ENCODE measurements around the gene TCP10L. TPM values are rescaled to one million over a fixed set of nuclear protein-coding genes. Genes with fewer than 3 reads are reported as not detected.

TCP10L gene
- total and polyA plus RNA-seq, 2 of the 8 experiments (the other 6 are each of a cell fraction or from before 2014, with no cell fraction given): 0.45 to 0.99 TPM

DNA sequence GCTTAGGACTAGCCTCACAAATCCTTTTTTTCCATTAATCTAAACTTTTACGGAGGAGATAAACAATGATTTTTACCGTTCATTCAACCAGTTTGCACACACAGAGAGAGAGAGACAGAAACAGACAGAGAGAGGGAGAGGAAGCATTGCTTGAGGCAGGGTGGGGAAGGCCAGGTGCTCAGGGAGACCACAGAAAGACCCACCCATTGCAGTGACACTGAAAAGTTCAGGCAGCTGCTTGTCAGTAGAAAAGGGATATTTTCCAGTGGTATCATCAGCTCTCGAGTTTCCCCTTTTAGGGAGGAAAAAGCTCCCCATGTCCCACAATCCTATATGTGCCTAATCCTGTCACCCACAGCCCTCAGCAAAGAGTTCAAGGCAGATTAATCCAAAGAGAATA lies 27.2 kb downstream of the TCP10L start:
- Histone ChIP-seq H3K23me2 (ENCODE audit: low read depth, low read length) (no peaks in the 10 kb centered on the region), H3K4me1 (replicated peaks in 1 of 4; ENCODE audit: control insufficient read depth in 3 of 4, insufficient read depth in 4 of 4, low read length in 3 of 4) (peaks cover 4 to 13% (median 9%) of the 10 kb centered on the region in 4 experiments; a peak in 5 of 7 replicates), H2BK120ac (replicated peaks; ENCODE audit: low read depth, low read length) (no peak overlapping the region), H3K27ac (ENCODE audit: low read depth, low read length) (no peak overlapping the region), H2BK5ac (ENCODE audit: low read depth, low read length) (no peak overlapping the region), H3K9ac (replicated peaks in 1 of 4; ENCODE audit: extremely low read depth in 1 of 4, low read depth in 3 of 4, low read length in 3 of 4) (no peak overlapping the region), H3K56ac (replicated peaks; ENCODE audit: insufficient read length, low read depth, low read length) (no peak overlapping the region), H4K8ac (ENCODE audit: extremely low read depth, insufficient read depth, low read length) (no peak overlapping the region), H2BK20ac (ENCODE audit: low read length) (no peak overlapping the region), H4K20me1 (replicated peaks in 1 of 2; ENCODE audit: control insufficient read depth in 1 of 2, insufficient read depth in 2 of 2, low read length in 2 of 2) (no peaks in the 10 kb centered on the region), H2BK15ac (ENCODE audit: low read length) (no peak overlapping the region), H3K23ac (ENCODE audit: insufficient read length) (no peak overlapping the region), H3K4ac (replicated peaks; ENCODE audit: insufficient read length, low read depth, low read length) (no peak overlapping the region), H2AFZ (ENCODE audit: low read length) (no peak overlapping the region), H3K9me3 (ENCODE audit: insufficient read depth in 2 of 2, low read depth in 1 of 2, low read length in 1 of 2) (no peaks in the 10 kb centered on the region), H3K27me3 (replicated peaks in 1 of 4; ENCODE audit: control insufficient read depth in 3 of 4, extremely low read depth in 1 of 4, insufficient read depth in 3 of 4, low read length in 3 of 4) (no peaks in the 10 kb centered on the region), H2BK12ac (ENCODE audit: low read depth, low read length) (no peak overlapping the region), H3K36me3 (ENCODE audit: control insufficient read depth in 2 of 4, insufficient read depth in 4 of 4, low read length in 3 of 4) (no peaks in the 10 kb centered on the region), H3K4me3 (ENCODE audit: extremely low read depth in 1 of 4, insufficient read depth in 2 of 4, low read depth in 3 of 4, low read length in 4 of 4) (no peak overlapping the region), H2AK5ac (ENCODE audit: low read depth, low read length) (no peak overlapping the region), H3K18ac (ENCODE audit: extremely low read depth, low read length) (no peak overlapping the region), H3K79me2 (ENCODE audit: control insufficient read depth in 1 of 2, insufficient read depth in 2 of 2, low read length in 2 of 2) (no peaks in the 10 kb centered on the region), H3K4me2 (ENCODE audit: insufficient read depth in 1 of 2, low read depth in 2 of 2, low read length in 2 of 2) (no peak overlapping the region), H3K14ac (ENCODE audit: insufficient read length) (no peak overlapping the region), H4K91ac (replicated peaks; ENCODE audit: insufficient read length, low read length) (peak overlapping the region; percentile 54), H3K79me1 (ENCODE audit: low read depth, low read length) (no peaks in the 10 kb centered on the region), H4K5ac (ENCODE audit: insufficient read length, low read depth, low read length) (no peak overlapping the region)
- DNase-seq (ENCODE audit: low read depth in 1 of 2, low spot score in 2 of 2): no peak
- WGBS, 2 experiments (ENCODE audit: extremely low coverage in 1 of 2, insufficient coverage in 1 of 2, insufficient read length in 1 of 2, insufficient replicate concordance in 2 of 2, low coverage in 1 of 2, low lambda C conversion rate in 2 of 2, missing lambda C conversion rate in 1 of 2): 82% methylated on average over 3 of the region's 3 CpGs; no CpG with 5 or more reads in 1 of the 2 experiments
- ChIA-PET POLR2A (ENCODE audit: partially characterized antibody) (interaction anchor here (0.8 kb wide), 1 partner anchor 18 kb away, joined by 3 read pairs; no protein-coding TSS in a partner anchor), CTCF (ENCODE audit: partially characterized antibody) (interaction anchor here (1.3 kb wide), 1 partner anchor 10 kb away, joined by 5 read pairs; no protein-coding TSS in a partner anchor)
- FAIRE-seq: no peak
- TF ChIP-seq, protein P1, sequence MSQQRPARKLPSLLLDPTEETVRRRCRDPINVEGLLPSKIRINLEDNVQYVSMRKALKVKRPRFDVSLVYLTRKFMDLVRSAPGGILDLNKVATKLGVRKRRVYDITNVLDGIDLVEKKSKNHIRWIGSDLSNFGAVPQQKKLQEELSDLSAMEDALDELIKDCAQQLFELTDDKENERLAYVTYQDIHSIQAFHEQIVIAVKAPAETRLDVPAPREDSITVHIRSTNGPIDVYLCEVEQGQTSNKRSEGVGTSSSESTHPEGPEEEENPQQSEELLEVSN (IDR thresholded peaks at IDR 0.05): no peak
- TF ChIP-seq KDM4A (IDR thresholded peaks at IDR 0.05; ENCODE audit: low read depth, low read length, severe bottlenecking) (no peak), HDAC2 (IDR thresholded peaks at IDR 0.05; ENCODE audit: borderline replicate concordance in 1 of 2, low read depth in 2 of 2, low read length in 2 of 2) (no peak), ZNF274 (IDR thresholded peaks at IDR 0.05; ENCODE audit: borderline replicate concordance, extremely low read depth, low read length) (no peak), SRF (IDR thresholded peaks at IDR 0.05; ENCODE audit: low read depth, low read length) (no peak), JUN (IDR thresholded peaks at IDR 0.05; ENCODE audit: low read depth, low read length) (no peak), BRCA1 (IDR thresholded peaks at IDR 0.05; ENCODE audit: low read depth, low read length) (no peak), GABPA (IDR thresholded peaks at IDR 0.05; ENCODE audit: borderline replicate concordance, insufficient read depth, low read length) (no peak), NANOG (IDR thresholded peaks at IDR 0.05; ENCODE audit: insufficient read depth, low read depth, low read length, poor library complexity, severe bottlenecking) (no peak), POLR2A (IDR thresholded peaks at IDR 0.05; ENCODE audit: control extremely low read depth in 1 of 2, low read depth in 2 of 2, low read length in 2 of 2) (no peak)
- TF ChIP-seq, protein P2, sequence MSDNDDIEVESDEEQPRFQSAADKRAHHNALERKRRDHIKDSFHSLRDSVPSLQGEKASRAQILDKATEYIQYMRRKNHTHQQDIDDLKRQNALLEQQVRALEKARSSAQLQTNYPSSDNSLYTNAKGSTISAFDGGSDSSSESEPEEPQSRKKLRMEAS (IDR thresholded peaks at IDR 0.05): no peak

All from H1 (cell line).